Caco-2 (cell line): ENCODE measurements around the gene BRK1. TPM values are rescaled to one million over a fixed set of nuclear protein-coding genes. Genes with fewer than 3 reads are reported as not detected.

Source experiments
- BruUV-seq: library from RNA; stranded (reverse); fragments of 400-500 nt; replicated peaks from 2 replicates; lab custom pipeline; 2021; lab: Mats Ljungman, UMichigan
- CTCF ChIA-PET: fragments of 300-600 bp; sonication (Branson Sonifier 250); formaldehyde crosslinking; loops from one replicate; lab custom pipeline; 2022; ENCODE audit warnings: antibody characterized with exemption; lab: Charles Lee
- POLR2A ChIA-PET: fragments of 300-600 bp; sonication (Branson Sonifier 250); formaldehyde crosslinking; loops from one replicate; lab custom pipeline; 2022; ENCODE audit warnings: antibody characterized with exemption; lab: Charles Lee
- DNase-seq, 2 experiments: peaks; one replicate each; pipeline versions ENCODE4 v3.0.0 to v3.0.0-alpha.2; 2020 to 2022
- H3K27me3 ChIP-seq: replicated peaks from 2 replicates; pipeline ENCODE4 v1.6.0; 2011; ENCODE audit warnings: low read length; ENCODE audit not compliant: control insufficient read depth, insufficient read depth
- H3K36me3 ChIP-seq: 2 replicates; pipeline ENCODE4 v1.5.1; 2011; ENCODE audit warnings: low read length; ENCODE audit not compliant: control insufficient read depth, insufficient read depth
- H3K4me1 ChIP-seq: fragments of 250-450 bp; sonication (Bioruptor Pico); 2 replicates; pipeline ENCODE4 v1.5.1; 2020; ENCODE audit warnings: mild to moderate bottlenecking
- H3K4me3 ChIP-seq: 2 replicates; pipeline ENCODE4 v1.5.1; 2011; ENCODE audit warnings: low read depth, mild to moderate bottlenecking, control low read depth, low read length
- H3K9me3 ChIP-seq: fragments of 250-450 bp; sonication (Bioruptor Pico); 2 replicates; pipeline ENCODE4 v1.5.1; 2020; ENCODE audit warnings: mild to moderate bottlenecking, moderate library complexity
- H3K27ac Mint-ChIP-seq: one replicate; pipeline ENCODE4 v1.8.0; 2022; ENCODE audit warnings: mixed read lengths; ENCODE audit not compliant: unreplicated experiment
- H3K27me3 Mint-ChIP-seq: one replicate; pipeline ENCODE4 v1.8.0; 2022; ENCODE audit warnings: mixed read lengths; ENCODE audit not compliant: insufficient read depth, unreplicated experiment
- H3K36me3 Mint-ChIP-seq: one replicate; pipeline ENCODE4 v1.8.0; 2022; ENCODE audit warnings: mild to moderate bottlenecking, mixed read lengths; ENCODE audit not compliant: insufficient read depth, unreplicated experiment
- H3K4me1 Mint-ChIP-seq: one replicate; pipeline ENCODE4 v1.8.0; 2022; ENCODE audit warnings: low read depth, mixed read lengths; ENCODE audit not compliant: unreplicated experiment
- H3K4me3 Mint-ChIP-seq: one replicate; pipeline ENCODE4 v1.8.0; 2022; ENCODE audit warnings: mild to moderate bottlenecking, moderate library complexity, mixed read lengths; ENCODE audit not compliant: unreplicated experiment
- H3K9me3 Mint-ChIP-seq: one replicate; pipeline ENCODE4 v1.8.0; 2022; ENCODE audit warnings: mixed read lengths; ENCODE audit not compliant: unreplicated experiment
- CTCF ChIP-seq, 2 experiments: fragments of 200-600 bp in 1 of 2; IDR thresholded peaks; 1 replicate in 1 of 2; 2 replicates in 1 of 2; pipeline versions ENCODE4 v1.5.1 to v1.8.0; 2011 to 2022; ENCODE audit warnings: antibody characterized with exemption in 1 of 2, control low read depth in 1 of 2, inconsistent platforms in 1 of 2, low read depth in 1 of 2, low read length in 1 of 2, mild to moderate bottlenecking in 1 of 2, moderate library complexity in 1 of 2; ENCODE audit not compliant: insufficient read depth in 1 of 2, severe bottlenecking in 1 of 2, unreplicated experiment in 1 of 2
- intact Hi-C: fragments of 100-400 bp; cut with micrococcal nuclease; formaldehyde crosslinking; loops from one replicate; pipeline ENCODE4 v1.10.0; 2022; ENCODE audit not compliant: unreplicated experiment
- total RNA-seq: library from RNA; stranded (reverse); gene quantifications from 2 replicates; pipeline ENCODE4 v1.2.3, GENCODE V29; 2022

BRK1 gene
- total RNA-seq, 1 experiment from 2014 or later: 115 TPM

DNA sequence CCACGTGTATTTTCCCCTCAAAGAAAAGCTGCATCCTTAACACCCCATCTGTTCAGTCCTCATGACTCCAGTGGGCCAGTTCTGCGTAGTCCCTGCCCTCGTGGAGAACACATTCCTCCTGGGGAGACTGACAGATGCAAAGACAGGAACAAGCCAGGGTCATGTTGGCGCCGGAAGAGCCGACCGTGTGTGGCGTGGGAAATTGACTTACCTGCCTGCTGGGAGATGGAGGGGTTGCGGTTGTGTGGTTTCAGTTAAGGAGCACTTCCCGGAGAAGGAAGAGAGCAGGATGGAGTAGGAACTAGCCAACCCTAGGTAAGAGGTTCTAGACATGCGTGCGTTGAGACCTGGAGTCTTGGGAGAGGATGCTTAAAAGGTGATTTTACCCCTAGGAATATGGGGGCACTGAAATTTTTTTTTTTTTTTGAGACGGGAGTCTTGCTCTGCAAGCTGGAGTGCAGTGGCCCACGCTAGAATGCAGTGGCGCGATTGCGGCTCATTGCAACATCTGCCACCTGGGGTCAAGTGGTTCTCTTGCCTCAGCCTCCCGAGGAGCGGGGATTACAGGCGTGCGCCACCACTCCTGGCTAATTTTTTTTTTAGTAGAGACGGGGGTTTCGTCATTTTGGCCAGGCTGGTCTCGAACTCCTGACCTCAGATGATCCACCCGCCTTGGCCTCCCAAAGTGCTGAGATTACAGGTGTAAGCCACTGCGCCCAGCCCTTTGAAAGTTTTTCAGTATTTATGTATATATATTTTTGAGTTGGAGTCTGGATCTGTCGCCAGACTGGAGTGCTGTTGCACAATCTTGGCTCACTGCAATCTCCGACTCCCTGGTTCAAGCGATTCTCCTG is 27.5 kb downstream of the BRK1 start:
- ChIA-PET POLR2A (interaction anchor here (0.6 kb wide), 1 partner anchor 22 kb away, joined by 5 read pairs; no protein-coding TSS in a partner anchor), CTCF (interaction anchor here (0.7 kb wide), 1 partner anchor 24 kb away, joined by 7 read pairs; no protein-coding TSS in a partner anchor)
- peak overlapping the region; percentile 73 for H3K27ac Mint-ChIP-seq
- H3K36me3 Mint-ChIP-seq: peaks cover 52% of the 10 kb centered on the region
- H3K4me1 Mint-ChIP-seq: peaks cover 7% of the 10 kb centered on the region
- intact Hi-C loops: no loop called here
- Histone ChIP-seq H3K27me3 (no peaks in the 10 kb centered on the region), H3K4me1 (peaks cover 7% of the 10 kb centered on the region; the same call in 1 of the 2 replicates), H3K9me3 (no peaks in the 10 kb centered on the region), H3K4me3 (peak overlapping the region; percentile 53), H3K36me3 (no peaks in the 10 kb centered on the region; the same call in 1 of the 2 replicates)
- no peak for TF ChIP-seq CTCF (IDR thresholded peaks at IDR 0.05; ENCODE audit: insufficient read depth in 1 of 2, low read depth in 1 of 2, low read length in 1 of 2, severe bottlenecking in 1 of 2, unreplicated experiment in 1 of 2)
- BruUV-seq: no TSS peak
- DNase-seq: peak in 1 of 2 experiments; percentile 29
- H3K4me3 Mint-ChIP-seq: peak overlapping the region; percentile 76
- no peaks in the 10 kb centered on the region for H3K27me3 Mint-ChIP-seq
- H3K9me3 Mint-ChIP-seq: no peaks in the 10 kb centered on the region

DNA sequence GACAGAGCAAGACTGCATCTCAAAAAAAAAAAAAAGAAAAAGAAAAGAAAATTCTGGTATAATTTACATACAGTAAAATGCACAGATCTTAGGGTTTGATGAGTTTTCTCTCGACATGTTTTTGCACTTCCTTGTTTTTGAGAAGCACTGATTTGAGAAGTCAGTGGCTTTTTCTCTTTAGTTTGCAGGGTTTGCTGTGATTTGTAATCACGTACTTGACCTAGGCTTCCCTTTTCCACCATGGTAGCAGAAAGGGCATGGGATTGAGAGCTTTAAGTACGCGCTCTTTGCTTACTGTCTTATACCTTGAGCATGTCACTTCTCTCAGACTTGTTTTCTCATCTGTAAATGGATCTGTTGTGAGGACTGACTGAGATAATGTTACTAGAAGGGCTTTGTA is 30.2 kb downstream of the BRK1 start:
- no peak overlapping the region for H3K27ac Mint-ChIP-seq
- no TSS peak for BruUV-seq

More for the DNA sequence above, 30.2 kb downstream of the BRK1 start:
- H3K9me3 ChIP-seq: no peaks in the 10 kb centered on the region
- intact Hi-C loops: no loop called here
- H3K4me1 ChIP-seq: peaks cover 7% of the 10 kb centered on the region; the same call in 1 of the 2 replicates
- H3K36me3 ChIP-seq: no peaks in the 10 kb centered on the region; the same call in 1 of the 2 replicates
- TF ChIP-seq CTCF (IDR thresholded peaks at IDR 0.05; ENCODE audit: insufficient read depth in 1 of 2, low read depth in 1 of 2, low read length in 1 of 2, severe bottlenecking in 1 of 2, unreplicated experiment in 1 of 2): no peak
- POLR2A ChIA-PET: interaction anchor here (0.6 kb wide), 2 partner anchors 31 to 68 kb away, joined by 3 read pairs; no protein-coding TSS in a partner anchor
- Mint-ChIP-seq H3K27me3 (no peaks in the 10 kb centered on the region), H3K4me1 (peaks cover 7% of the 10 kb centered on the region), H3K4me3 (peak overlapping the region; percentile 22), H3K9me3 (no peaks in the 10 kb centered on the region), H3K36me3 (peaks cover 75% of the 10 kb centered on the region)
- no peak overlapping the region for H3K4me3 ChIP-seq
- DNase-seq: no peak
- H3K27me3 ChIP-seq: no peaks in the 10 kb centered on the region
- CTCF ChIA-PET: no interaction called here
